H1 (cell line): ENCODE results near the gene YLPM1. TPM values are rescaled to one million over a fixed set of nuclear protein-coding genes. Genes with fewer than 3 reads are reported as not detected.

ENCODE experiments used
- CTCF ChIA-PET: fragments of 300-600 bp; sonication (Branson Sonifier 250); formaldehyde crosslinking; loops from one replicate; lab custom pipeline; 2021; ENCODE audit not compliant: partially characterized antibody; lab: Charles Lee
- POLR2A ChIA-PET: fragments of 300-600 bp; sonication (Branson Sonifier 250); formaldehyde crosslinking; loops from one replicate; lab custom pipeline; 2021; ENCODE audit warnings: inconsistent platforms; ENCODE audit not compliant: partially characterized antibody; lab: Charles Lee
- DNase-seq, 2 experiments: peaks; one replicate each; pipeline versions ENCODE4 v3.0.0 to v3.0.0-alpha.2; 2010 to 2022; ENCODE audit warnings: low spot score in 2 of 2, low read depth in 1 of 2, mixed read lengths in 1 of 2
- FAIRE-seq: peaks from 2 replicates; lab custom pipeline; 2011; peaks lifted over from hg19 to GRCh38; lab: Jason Lieb, UNC
- H2AFZ ChIP-seq: 2 replicates; pipeline ENCODE4 v1.8.1; 2012; ENCODE audit warnings: low read length, inconsistent platforms
- H2AK5ac ChIP-seq: 2 replicates; pipeline ENCODE4 v1.6.1; 2013; ENCODE audit warnings: low read depth, low read length
- H2BK120ac ChIP-seq: replicated peaks from 2 replicates; pipeline ENCODE3; 2013; ENCODE audit warnings: low read depth, low read length, inconsistent platforms
- H2BK12ac ChIP-seq: 2 replicates; pipeline ENCODE4 v1.6.1; 2013; ENCODE audit warnings: low read depth, low read length
- H2BK15ac ChIP-seq: 2 replicates; pipeline ENCODE4 v1.6.1; 2013; ENCODE audit warnings: low read length
- H2BK20ac ChIP-seq: 2 replicates; pipeline ENCODE4 v1.6.1; 2013; ENCODE audit warnings: low read length
- H2BK5ac ChIP-seq: 2 replicates; pipeline ENCODE4 v1.6.1; 2013; ENCODE audit warnings: low read depth, low read length
- H3K14ac ChIP-seq: 2 replicates; pipeline ENCODE4 v1.6.1; 2013; ENCODE audit warnings: inconsistent platforms; ENCODE audit not compliant: insufficient read length
- H3K18ac ChIP-seq: 2 replicates; pipeline ENCODE4 v1.6.1; 2013; ENCODE audit warnings: low read length; ENCODE audit errors: extremely low read depth
- H3K23ac ChIP-seq: 2 replicates; pipeline ENCODE4 v1.6.1; 2013; ENCODE audit warnings: inconsistent platforms; ENCODE audit not compliant: insufficient read length
- H3K23me2 ChIP-seq: 2 replicates; pipeline ENCODE4 v1.6.1; 2013; ENCODE audit warnings: low read depth, low read length
- H3K27ac ChIP-seq: 2 replicates; pipeline ENCODE4 v1.6.1; 2011; ENCODE audit warnings: low read depth, low read length, inconsistent platforms
- H3K27me3 ChIP-seq, 4 experiments: replicated peaks in 1 of 4; 1 replicate in 1 of 4; 2 replicates in 3 of 4; pipeline versions ENCODE4 v1.6.1 to v1.8.1; 2011 to 2013; ENCODE audit warnings: low read length in 3 of 4, mild to moderate bottlenecking in 3 of 4, inconsistent platforms in 2 of 4, mixed read lengths in 2 of 4, moderate library complexity in 1 of 4; ENCODE audit not compliant: control insufficient read depth in 3 of 4, insufficient read depth in 3 of 4; ENCODE audit errors: extremely low read depth in 1 of 4
- H3K36me3 ChIP-seq, 4 experiments: 2 replicates each; pipeline versions ENCODE4 v1.6.1 to v1.8.1; 2011 to 2013; ENCODE audit warnings: mild to moderate bottlenecking in 4 of 4, low read length in 3 of 4, moderate library complexity in 2 of 4, control low read depth in 1 of 4, inconsistent platforms in 1 of 4; ENCODE audit not compliant: insufficient read depth in 4 of 4, control insufficient read depth in 2 of 4
- H3K4ac ChIP-seq: replicated peaks from 2 replicates; pipeline ENCODE3; 2013; ENCODE audit warnings: low read length, low read depth, mixed read lengths, inconsistent platforms; ENCODE audit not compliant: insufficient read length
- H3K4me1 ChIP-seq, 4 experiments: replicated peaks in 1 of 4; 1 replicate in 1 of 4; 2 replicates in 3 of 4; pipeline versions ENCODE4 v1.6.1 to v1.8.1; 2011 to 2013; ENCODE audit warnings: low read length in 3 of 4, inconsistent platforms in 2 of 4, mixed read lengths in 1 of 4; ENCODE audit not compliant: insufficient read depth in 4 of 4, control insufficient read depth in 3 of 4
- H3K4me2 ChIP-seq, 2 experiments: 2 replicates each; pipeline versions ENCODE4 v1.6.1 to v1.8.1; 2011 to 2013; ENCODE audit warnings: low read depth in 2 of 2, low read length in 2 of 2, control low read depth in 1 of 2, inconsistent platforms in 1 of 2, mild to moderate bottlenecking in 1 of 2; ENCODE audit not compliant: insufficient read depth in 1 of 2
- H3K4me3 ChIP-seq, 4 experiments: fragments of 200-600, 300-600 bp in 1 of 4; sonication (generic), shearing (Covaris generic), sonication (Bioruptor Twin) in 1 of 4; 2 replicates each; pipeline versions ENCODE4 v1.5.1 to v1.8.1; 2011 to 2016; ENCODE audit warnings: low read length in 4 of 4, low read depth in 3 of 4, control low read depth in 2 of 4, inconsistent platforms in 2 of 4, mild to moderate bottlenecking in 2 of 4, mixed read lengths in 1 of 4, moderate library complexity in 1 of 4; ENCODE audit not compliant: insufficient read depth in 2 of 4; ENCODE audit errors: extremely low read depth in 1 of 4
- H3K56ac ChIP-seq: replicated peaks from 2 replicates; pipeline ENCODE3; 2013; ENCODE audit warnings: low read depth, mild to moderate bottlenecking, mixed read lengths, low read length, inconsistent platforms; ENCODE audit not compliant: insufficient read length
- H3K79me1 ChIP-seq: 2 replicates; pipeline ENCODE4 v1.6.1; 2013; ENCODE audit warnings: low read depth, low read length, control low read depth
- H3K79me2 ChIP-seq, 2 experiments: 2 replicates each; pipeline versions ENCODE4 v1.6.1 to v1.8.1; 2012 to 2013; ENCODE audit warnings: low read length in 2 of 2, mild to moderate bottlenecking in 2 of 2, inconsistent platforms in 1 of 2; ENCODE audit not compliant: insufficient read depth in 2 of 2, control insufficient read depth in 1 of 2
- H3K9ac ChIP-seq, 4 experiments: replicated peaks in 1 of 4; 1 replicate in 1 of 4; 2 replicates in 3 of 4; pipeline versions ENCODE4 v1.6.1 to v1.8.1; 2011 to 2013; ENCODE audit warnings: low read depth in 3 of 4, low read length in 3 of 4, control low read depth in 2 of 4, mild to moderate bottlenecking in 2 of 4, moderate library complexity in 2 of 4, inconsistent platforms in 1 of 4; ENCODE audit errors: extremely low read depth in 1 of 4
- H3K9me3 ChIP-seq, 2 experiments: 2 replicates each; pipeline versions ENCODE4 v1.6.1 to v1.8.1; 2012 to 2013; ENCODE audit warnings: mild to moderate bottlenecking in 2 of 2, moderate library complexity in 2 of 2, control low read depth in 1 of 2, inconsistent platforms in 1 of 2, low read depth in 1 of 2, low read length in 1 of 2, mixed read lengths in 1 of 2; ENCODE audit not compliant: insufficient read depth in 2 of 2
- H4K20me1 ChIP-seq, 2 experiments: replicated peaks in 1 of 2; 2 replicates each; pipeline versions ENCODE3 to v1.8.1; 2011 to 2013; ENCODE audit warnings: inconsistent platforms in 2 of 2, low read length in 2 of 2, mild to moderate bottlenecking in 1 of 2; ENCODE audit not compliant: insufficient read depth in 2 of 2, control insufficient read depth in 1 of 2
- H4K5ac ChIP-seq: 2 replicates; pipeline ENCODE4 v1.6.1; 2013; ENCODE audit warnings: low read length, low read depth, mixed read lengths, inconsistent platforms; ENCODE audit not compliant: insufficient read length
- H4K8ac ChIP-seq: 2 replicates; pipeline ENCODE4 v1.8.0; 2013; ENCODE audit warnings: mild to moderate bottlenecking, moderate library complexity, low read length, inconsistent platforms; ENCODE audit not compliant: insufficient read depth; ENCODE audit errors: extremely low read depth
- H4K91ac ChIP-seq: replicated peaks from 2 replicates; pipeline ENCODE3; 2013; ENCODE audit warnings: low read length, mixed read lengths, inconsistent platforms; ENCODE audit not compliant: insufficient read length
- CBX5 ChIP-seq: fragments of 300-800, 300-1000 bp; sonication (generic); IDR thresholded peaks from 2 replicates; pipeline ENCODE4 v1.7.1; 2016; ENCODE audit warnings: antibody characterized with exemption, low read length, low read depth
- CBX8 ChIP-seq: fragments of 300-800, 300-1000 bp; sonication (generic); IDR thresholded peaks from 2 replicates; pipeline ENCODE4 v1.7.1; 2016; ENCODE audit warnings: low read depth, low read length, borderline replicate concordance
- CEBPB ChIP-seq: IDR thresholded peaks from 2 replicates; pipeline ENCODE4 v1.6.1; 2012; ENCODE audit warnings: low read depth, low read length
- CHD1 ChIP-seq: IDR thresholded peaks from 2 replicates; pipeline ENCODE4 v1.6.1; 2012; ENCODE audit warnings: low read depth, low read length, improper control_type of control experiment
- GABPA ChIP-seq: IDR thresholded peaks from 2 replicates; pipeline ENCODE4 v1.6.1; 2011; ENCODE audit warnings: mild to moderate bottlenecking, low read length, moderate library complexity, borderline replicate concordance; ENCODE audit not compliant: insufficient read depth
- HDAC2 ChIP-seq, 2 experiments: fragments of 300-600 bp in 1 of 2; sonication (generic) in 1 of 2; IDR thresholded peaks; 2 replicates each; pipeline ENCODE4 v1.6.1; 2011 to 2012; ENCODE audit warnings: low read depth in 2 of 2, low read length in 2 of 2, mild to moderate bottlenecking in 2 of 2, moderate library complexity in 2 of 2, borderline replicate concordance in 1 of 2, inconsistent platforms in 1 of 2
- JUND ChIP-seq: IDR thresholded peaks from 2 replicates; pipeline ENCODE4 v1.6.1; 2011; ENCODE audit warnings: mild to moderate bottlenecking, improper control_type of control experiment, low read length
- PHF8 ChIP-seq: fragments of 200-600 bp; sonication (generic); conservative IDR thresholded peaks from 2 replicates; pipeline ENCODE4 v1.7.1; 2012; ENCODE audit warnings: low read depth, mild to moderate bottlenecking, inconsistent platforms, low read length, moderate library complexity
- RNF2 ChIP-seq: fragments of 200-900, 300-1000 bp; sonication (generic); IDR thresholded peaks from 2 replicates; pipeline ENCODE4 v1.7.1; 2016; ENCODE audit warnings: borderline replicate concordance, low read depth, mild to moderate bottlenecking, antibody characterized with exemption, low read length; ENCODE audit not compliant: poor library complexity, severe bottlenecking; ENCODE audit errors: missing control alignments
- RXRA ChIP-seq: IDR thresholded peaks from 2 replicates; pipeline ENCODE4 v1.6.1; 2011; ENCODE audit warnings: low read depth, mild to moderate bottlenecking, low read length, moderate library complexity; ENCODE audit not compliant: insufficient read depth
- SAP30 ChIP-seq: fragments of 300-600 bp; sonication (generic); IDR thresholded peaks from 2 replicates; pipeline ENCODE4 v1.7.1; 2012; ENCODE audit warnings: low read length, moderate library complexity, mild to moderate bottlenecking, inconsistent platforms; ENCODE audit not compliant: insufficient read depth, insufficient replicate concordance
- SIX5 ChIP-seq: IDR thresholded peaks from 2 replicates; pipeline ENCODE4 v1.6.1; 2011; ENCODE audit warnings: mild to moderate bottlenecking, low read depth, low read length
- SUZ12 ChIP-seq: fragments of 200-600 bp; sonication (generic); IDR thresholded peaks from 2 replicates; pipeline ENCODE4 v1.6.1; 2012; ENCODE audit warnings: mild to moderate bottlenecking, inconsistent platforms, low read length, moderate library complexity, mixed read lengths
- WGBS, 2 experiments: shearing (Covaris generic) in 1 of 2; methylation state at CpG; one replicate each; pipeline versions ENCODE4 v1.1.6 to v1.1.7; 2013 to 2015; ENCODE audit warnings: low lambda C conversion rate in 2 of 2, mixed read lengths in 2 of 2, inconsistent platforms in 1 of 2, low coverage in 1 of 2, missing lambda C conversion rate in 1 of 2; ENCODE audit not compliant: insufficient replicate concordance in 2 of 2, insufficient coverage in 1 of 2, insufficient read length in 1 of 2; ENCODE audit errors: extremely low coverage in 1 of 2, missing lambda C conversion rate in 1 of 2; 5-methylcytosine and 5-hydroxymethylcytosine counted together
- polyA plus RNA-seq, 7 experiments: library from polyadenylated mRNA; depleted of rRNA in 3 of 7; stranded (reverse) in 5 of 7; unstranded in 2 of 7; fragments of >200 nt in 5 of 7; fragments of 200-250 nt in 2 of 7; gene quantifications; 1 replicate in 5 of 7; 2 replicates in 1 of 7; 4 replicates in 1 of 7; pipeline versions ENCODE4 v1.2.1 to v1.2.3, GENCODE V29; 2011 to 2013; ENCODE audit warnings: missing spikeins in 2 of 7, mixed read lengths in 2 of 7
- total RNA-seq: library from RNA; stranded (reverse); fragmentation: NEBNext Ultra II Directional; extraction: Animal tissue kit (Norgen Biotek cat#: 25700); gene quantifications from 2 replicates; pipeline ENCODE4 v1.2.1, GENCODE V29; 2021

YLPM1 gene
- total and polyA plus RNA-seq, 2 of the 8 experiments (the other 6 are each of a cell fraction or from before 2014, with no cell fraction given), result 13.5 to 71.7 TPM

DNA sequence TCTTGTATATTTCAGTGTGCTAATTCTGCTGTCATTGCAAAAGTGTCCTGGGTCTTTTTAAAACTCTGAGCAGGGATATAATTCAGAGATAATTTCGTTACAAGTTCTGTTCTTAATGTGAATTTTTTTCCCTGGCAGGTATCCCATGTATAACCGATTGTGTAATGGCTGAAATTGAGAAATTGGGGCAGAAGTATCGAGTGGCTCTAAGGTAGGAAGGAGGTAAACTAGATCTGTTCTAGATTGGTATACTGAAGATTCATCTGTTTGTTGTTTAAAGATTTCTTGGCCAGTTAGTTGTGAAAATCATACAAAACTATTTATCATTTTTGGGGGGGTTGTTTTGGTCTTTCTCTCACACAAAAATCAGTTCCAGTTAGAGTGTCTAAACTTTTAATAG, 40.0 kb upstream of the YLPM1 start:
- WGBS, 2 experiments, result 97% methylated on average over 3 of the region's 3 CpGs; no CpG with 5 or more reads in 1 of the 2 experiments
- Histone ChIP-seq H3K4me2 (no peak overlapping the region), H3K79me1 (no peaks in the 10 kb centered on the region), H3K9ac (no peak overlapping the region), H2AFZ (no peak overlapping the region), H2BK12ac (no peak overlapping the region), H3K4me1 (no peaks in the 10 kb centered on the region), H4K5ac (no peak overlapping the region), H4K20me1 (peaks cover 0 to 1% of the 10 kb centered on the region in 2 experiments), H3K36me3 (peaks cover 0 to 12% (median 5%) of the 10 kb centered on the region in 4 experiments; a peak in 3 of 8 replicates), H3K18ac (no peak overlapping the region), H2BK20ac (no peak overlapping the region), H2AK5ac (no peak overlapping the region), H3K4ac (no peak overlapping the region), H3K4me3 (no peak overlapping the region), H3K27ac (no peak overlapping the region), H2BK15ac (no peak overlapping the region), H3K14ac (no peak overlapping the region), H4K8ac (no peak overlapping the region), H2BK120ac (no peak overlapping the region), H3K56ac (no peak overlapping the region), H3K23ac (no peak overlapping the region), H2BK5ac (no peak overlapping the region), H3K23me2 (no peaks in the 10 kb centered on the region), H3K9me3 (no peaks in the 10 kb centered on the region), H3K79me2 (no peaks in the 10 kb centered on the region), H4K91ac (no peak overlapping the region), H3K27me3 (no peaks in the 10 kb centered on the region)
- no peak for DNase-seq
- ChIA-PET POLR2A (no interaction called here), CTCF (no interaction called here)
- no peak for FAIRE-seq
- TF ChIP-seq GABPA (no peak), CHD1 (no peak), RXRA (no peak), SAP30 (no peak), JUND (no peak), CEBPB (no peak), CBX5 (no peak), RNF2 (no peak), PHF8 (no peak), SUZ12 (no peak), CBX8 (no peak), SIX5 (no peak), HDAC2 (IDR thresholded peaks at IDR 0.05; ENCODE audit: borderline replicate concordance in 1 of 2, low read depth in 2 of 2, low read length in 2 of 2) (no peak)
